GM08714 (cell line): ENCODE measurements around the gene PRF1.

Source experiments
- H3K4me3 ChIP-seq: fragments of 200-500 bp; sonication (Bioruptor generic); 2 replicates; pipeline ENCODE4 v1.5.1; 2014; ENCODE audit warnings: mild to moderate bottlenecking, low read length, inconsistent platforms
- ZNF274 ChIP-seq: IDR thresholded peaks from 2 replicates; pipeline ENCODE4 v1.6.1; 2012; ENCODE audit warnings: mild to moderate bottlenecking, low read depth, low read length

Gene PRF1

GRCh38 chr10:70558871-70559810 is 43.4 kb downstream of the PRF1 start:
- no peak for TF ChIP-seq ZNF274
- H3K4me3 ChIP-seq, result no peak overlapping the region

- no peak overlapping the region for H3K4me3 ChIP-seq
Observed at GRCh38 chr10:70558295-70558694, 44.2 kb downstream of the PRF1 start.

GRCh38 chr10:70557876-70558275 is 44.7 kb downstream of the PRF1 start:
- no peak overlapping the region for H3K4me3 ChIP-seq
- TF ChIP-seq ZNF274, result no peak

More at GRCh38 chr10:70558295-70558694, 44.2 kb downstream of the PRF1 start:
- TF ChIP-seq ZNF274, result no peak

- no peak overlapping the region for H3K4me3 ChIP-seq
- no peak for TF ChIP-seq ZNF274
Observed at GRCh38 chr10:70557086-70557845, 45.3 kb downstream of the PRF1 start.

GRCh38 chr10:70555371-70555770 is 47.2 kb downstream of the PRF1 start:
- TF ChIP-seq ZNF274, result no peak
- no peak overlapping the region for H3K4me3 ChIP-seq

GRCh38 chr10:70552586-70552985 is 50.0 kb downstream of the PRF1 start:
- H3K4me3 ChIP-seq, result no peak overlapping the region
- TF ChIP-seq ZNF274, result no peak

GRCh38 chr10:70551971-70552422 is 50.5 kb downstream of the PRF1 start:
- TF ChIP-seq ZNF274, result no peak
- no peak overlapping the region for H3K4me3 ChIP-seq

- H3K4me3 ChIP-seq, result no peak overlapping the region
- no peak for TF ChIP-seq ZNF274
Observed at GRCh38 chr10:70551466-70551865, 51.1 kb downstream of the PRF1 start.

- H3K4me3 ChIP-seq, result no peak overlapping the region
- TF ChIP-seq ZNF274, result no peak
Observed at GRCh38 chr10:70550459-70550858, 52.1 kb downstream of the PRF1 start.

- no peak for TF ChIP-seq ZNF274
- H3K4me3 ChIP-seq, result no peak overlapping the region
Observed at GRCh38 chr10:70549962-70550458, 52.5 kb downstream of the PRF1 start.

GRCh38 chr10:70549351-70549961 is 53.1 kb downstream of the PRF1 start:
- TF ChIP-seq ZNF274, result no peak
- no peak overlapping the region for H3K4me3 ChIP-seq
